AG04450 (cell line): Measurements from ENCODE around the gene MRPL12. TPM values are rescaled to one million over a fixed set of nuclear protein-coding genes. Genes with fewer than 3 reads are reported as not detected.

Source experiments
- CTCF ChIA-PET: fragments of 300-600, 350-600 bp; formaldehyde crosslinking; extraction: SDS; loops from one replicate; lab custom pipeline; 2022; ENCODE audit warnings: antibody characterized with exemption, inconsistent platforms; lab: Charles Lee
- POLR2A ChIA-PET: fragments of 350-600 bp; formaldehyde crosslinking; extraction: SDS; loops from one replicate; lab custom pipeline; 2021; ENCODE audit warnings: antibody characterized with exemption, inconsistent platforms; lab: Yijun Ruan, JAX
- DNase-seq: peaks from one replicate; pipeline ENCODE4 v3.0.0-alpha.2; 2011; ENCODE audit warnings: low read depth, low spot score
- H3K27ac ChIP-seq: one replicate; pipeline ENCODE4 v1.5.1; 2012; ENCODE audit warnings: low read depth, low read length, control low read depth
- H3K27me3 ChIP-seq: one replicate; pipeline ENCODE4 v1.6.0; 2012; ENCODE audit warnings: low read length; ENCODE audit not compliant: control insufficient read depth, insufficient read depth
- H3K4me3 ChIP-seq: 2 replicates; pipeline ENCODE4 v1.5.1; 2011; ENCODE audit warnings: mild to moderate bottlenecking, low read depth, low read length, control low read depth
- H3K9me3 ChIP-seq: 2 replicates; pipeline ENCODE4 v1.5.1; 2012; ENCODE audit warnings: low read length; ENCODE audit not compliant: control insufficient read depth, insufficient read depth
- CTCF ChIP-seq: IDR thresholded peaks from 2 replicates; pipeline ENCODE4 v1.5.1; 2011; ENCODE audit warnings: low read depth, low read length, control low read depth, inconsistent platforms
- polyA plus RNA-seq: library from polyadenylated mRNA; depleted of rRNA; stranded (reverse); fragments of >200 nt; gene quantifications from 2 replicates; pipeline ENCODE4 v1.2.3, GENCODE V29; 2011

The MRPL12 gene
- polyA plus RNA-seq, 1 experiment = 52.1 TPM

GRCh38 chr17:81659038-81659437 is 44.1 kb upstream of the MRPL12 start:
- DNase-seq = no peak
- CTCF ChIA-PET = no interaction called here
- POLR2A ChIA-PET = no interaction called here

GRCh38 chr17:81660441-81660840 is 42.7 kb upstream of the MRPL12 start:
- no peak for TF ChIP-seq CTCF
- no peak for DNase-seq
- H3K4me3 ChIP-seq = no peak overlapping the region
- H3K27me3 ChIP-seq = no peaks in the 10 kb centered on the region
- ChIA-PET POLR2A (interaction anchor here (0.6 kb wide), 1 partner anchor 33 kb away, joined by 3 read pairs; no protein-coding TSS in a partner anchor), CTCF (no interaction called here)
- H3K27ac ChIP-seq = no peak overlapping the region
- no peaks in the 10 kb centered on the region; the same call in 1 of the 2 replicates for H3K9me3 ChIP-seq

More at GRCh38 chr17:81659038-81659437, 44.1 kb upstream of the MRPL12 start:
- Histone ChIP-seq H3K4me3 (no peak overlapping the region), H3K27ac (no peak overlapping the region), H3K27me3 (no peaks in the 10 kb centered on the region), H3K9me3 (no peaks in the 10 kb centered on the region; the same call in 1 of the 2 replicates)
- no peak for TF ChIP-seq CTCF

- TF ChIP-seq CTCF = no peak
- POLR2A ChIA-PET = interaction anchor here (0.6 to 0.9 kb wide), 2 partner anchors 21 to 274 kb away, joined by 3 read pairs; partner anchors contain the start of genes ARL16 and HGS
These were observed 41.2 kb upstream of the MRPL12 start for GRCh38 chr17:81662002-81662401.

GRCh38 chr17:81664051-81664470 is 39.1 kb upstream of the MRPL12 start:
- ChIA-PET POLR2A (no interaction called here), CTCF (no interaction called here)
- no peak for TF ChIP-seq CTCF
- Histone ChIP-seq H3K9me3 (no peaks in the 10 kb centered on the region; the same call in 1 of the 2 replicates), H3K4me3 (no peak overlapping the region), H3K27me3 (no peaks in the 10 kb centered on the region), H3K27ac (no peak overlapping the region)
- DNase-seq = no peak

More at GRCh38 chr17:81662002-81662401, 41.2 kb upstream of the MRPL12 start:
- no peak for DNase-seq
- Histone ChIP-seq H3K4me3 (no peak overlapping the region), H3K27me3 (no peaks in the 10 kb centered on the region), H3K27ac (no peak overlapping the region), H3K9me3 (no peaks in the 10 kb centered on the region; the same call in 1 of the 2 replicates)
- CTCF ChIA-PET = no interaction called here
